GM21717 (cell line): ENCODE measurements around the gene SIPA1L3.

Experiments used
- ATAC-seq: cut with Tn5 transposase; IDR thresholded peaks from one replicate; pipeline ENCODE4 v1.9.1; 2021; ENCODE audit warnings: mild to moderate bottlenecking, moderate library complexity; ENCODE audit not compliant: unreplicated experiment

SIPA1L3 gene

GRCh38 chr19:38034492-38034860, 127.5 kb downstream of the SIPA1L3 start:
- ATAC-seq: no peak

- ATAC-seq: no peak
Observed at GRCh38 chr19:38035515-38036495, 128.8 kb downstream of the SIPA1L3 start.

GRCh38 chr19:38036707-38037611, 130.0 kb downstream of the SIPA1L3 start:
- no peak for ATAC-seq

DNA sequence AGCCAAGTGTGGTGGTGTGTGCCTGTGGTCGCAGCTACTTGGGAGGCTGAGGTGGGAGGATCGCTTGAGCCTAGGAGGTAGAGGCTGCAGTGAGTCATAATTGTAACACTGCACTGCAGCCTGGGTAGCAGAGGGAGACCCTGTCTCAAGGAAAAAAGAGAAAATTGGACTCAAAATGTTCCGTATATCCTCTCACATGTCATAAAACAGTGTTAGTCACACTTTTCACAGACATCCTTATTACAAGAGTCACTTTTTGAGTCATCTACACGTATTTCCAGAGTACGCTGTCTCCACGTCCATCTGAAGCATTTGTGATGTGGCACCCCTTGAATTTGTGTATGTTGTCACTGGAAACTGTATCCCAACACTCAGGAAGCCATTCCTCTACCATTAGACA, 133.0 kb downstream of the SIPA1L3 start:
- no peak for ATAC-seq

GRCh38 chr19:38042132-38042531, 135.1 kb downstream of the SIPA1L3 start:
- ATAC-seq: no peak

- no peak for ATAC-seq
Observed at GRCh38 chr19:38043649-38044144, 136.7 kb downstream of the SIPA1L3 start.

- no peak for ATAC-seq
Observed at GRCh38 chr19:38044267-38045111, 137.5 kb downstream of the SIPA1L3 start.

- no peak for ATAC-seq
Observed at GRCh38 chr19:38045554-38046253, 138.7 kb downstream of the SIPA1L3 start.

GRCh38 chr19:38046254-38047048, 139.4 kb downstream of the SIPA1L3 start:
- no peak for ATAC-seq

DNA sequence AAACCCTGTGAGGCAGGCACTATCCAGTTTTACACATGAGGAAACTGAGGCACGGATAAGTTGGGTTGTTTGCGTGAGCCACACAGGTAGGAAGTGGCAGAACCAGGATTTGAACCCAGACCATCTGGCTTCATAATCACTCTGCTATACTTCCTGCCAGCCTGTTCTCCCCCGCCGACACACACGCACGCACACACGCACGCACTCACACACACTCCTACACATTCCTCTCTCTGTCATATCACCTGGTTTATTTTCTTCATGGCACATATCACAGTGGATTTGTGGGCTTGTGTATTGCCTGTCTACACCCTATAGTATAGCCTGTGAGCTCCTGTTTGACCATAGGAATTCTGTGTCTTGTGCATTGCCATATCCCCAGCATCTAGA, 140.0 kb downstream of the SIPA1L3 start:
- ATAC-seq: no peak

DNA sequence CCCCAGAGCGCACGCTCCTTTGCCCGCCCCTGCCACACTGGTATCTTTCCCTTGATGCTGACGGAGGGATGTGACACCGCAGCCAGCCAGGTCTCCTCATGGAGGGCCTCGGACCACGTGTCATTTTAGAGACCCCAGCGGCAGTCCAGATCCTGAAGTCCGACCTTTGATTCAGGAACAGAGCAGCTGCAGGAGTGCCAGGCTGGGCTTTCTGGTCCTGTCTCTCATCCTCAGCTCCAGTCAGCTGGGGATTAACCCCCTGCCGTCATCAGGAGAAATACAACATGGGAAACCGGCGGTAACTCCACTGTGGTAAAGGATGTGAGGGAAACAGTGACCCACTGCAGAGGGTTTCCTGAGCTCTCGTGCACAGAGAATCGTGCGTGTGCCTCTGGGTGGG, 140.6 kb downstream of the SIPA1L3 start:
- ATAC-seq: no peak

DNA sequence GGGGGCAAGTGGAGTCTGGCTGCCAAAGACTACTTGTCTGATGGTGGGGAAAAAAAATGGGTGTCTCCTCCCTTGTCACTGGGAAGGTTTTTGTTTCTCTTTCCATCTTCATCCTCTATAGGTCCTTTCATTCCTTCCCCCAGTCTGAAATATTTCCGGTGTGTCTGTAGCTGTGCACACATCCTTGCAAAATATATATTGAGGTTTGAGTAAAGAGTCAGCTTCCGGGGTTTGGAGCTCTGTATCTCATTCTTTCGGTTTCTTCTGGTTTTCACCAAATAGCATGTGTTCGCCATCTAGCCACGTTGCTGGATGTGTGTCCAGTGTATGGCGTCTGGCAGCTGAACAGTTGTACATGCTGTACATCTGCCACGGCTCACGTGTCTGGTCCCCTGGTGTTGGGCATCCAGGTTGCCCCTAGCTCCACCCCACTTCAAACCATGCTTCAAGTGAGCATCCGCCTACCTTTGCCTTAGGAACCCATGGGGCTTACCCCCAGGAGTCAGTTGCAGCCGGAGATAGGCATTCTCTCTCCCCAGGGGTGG, 142.2 kb downstream of the SIPA1L3 start:
- ATAC-seq: peak; percentile 48

DNA sequence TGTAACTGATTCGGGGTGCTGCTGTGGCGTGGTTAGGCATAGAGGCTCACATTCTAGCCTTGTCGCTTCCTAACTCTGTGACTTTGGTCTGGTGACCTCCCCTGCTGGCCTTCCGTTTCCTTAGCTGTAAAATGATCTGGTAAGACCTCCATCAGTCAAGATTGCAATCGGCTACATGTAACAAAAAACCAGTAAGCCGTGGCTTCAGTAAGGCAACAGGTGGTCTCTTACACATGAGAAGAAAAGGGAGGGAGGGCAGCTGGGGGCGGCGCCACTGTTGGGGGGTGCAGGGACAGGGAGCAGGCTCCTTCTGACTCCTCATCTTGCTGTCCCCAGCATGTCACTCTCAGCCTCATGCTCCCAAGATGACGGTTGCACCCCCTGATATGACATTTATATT, 148.0 kb downstream of the SIPA1L3 start:
- ATAC-seq: no peak

GRCh38 chr19:38055655-38056521, 148.9 kb downstream of the SIPA1L3 start:
- ATAC-seq: no peak

GRCh38 chr19:38056646-38057045, 149.6 kb downstream of the SIPA1L3 start:
- no peak for ATAC-seq

DNA sequence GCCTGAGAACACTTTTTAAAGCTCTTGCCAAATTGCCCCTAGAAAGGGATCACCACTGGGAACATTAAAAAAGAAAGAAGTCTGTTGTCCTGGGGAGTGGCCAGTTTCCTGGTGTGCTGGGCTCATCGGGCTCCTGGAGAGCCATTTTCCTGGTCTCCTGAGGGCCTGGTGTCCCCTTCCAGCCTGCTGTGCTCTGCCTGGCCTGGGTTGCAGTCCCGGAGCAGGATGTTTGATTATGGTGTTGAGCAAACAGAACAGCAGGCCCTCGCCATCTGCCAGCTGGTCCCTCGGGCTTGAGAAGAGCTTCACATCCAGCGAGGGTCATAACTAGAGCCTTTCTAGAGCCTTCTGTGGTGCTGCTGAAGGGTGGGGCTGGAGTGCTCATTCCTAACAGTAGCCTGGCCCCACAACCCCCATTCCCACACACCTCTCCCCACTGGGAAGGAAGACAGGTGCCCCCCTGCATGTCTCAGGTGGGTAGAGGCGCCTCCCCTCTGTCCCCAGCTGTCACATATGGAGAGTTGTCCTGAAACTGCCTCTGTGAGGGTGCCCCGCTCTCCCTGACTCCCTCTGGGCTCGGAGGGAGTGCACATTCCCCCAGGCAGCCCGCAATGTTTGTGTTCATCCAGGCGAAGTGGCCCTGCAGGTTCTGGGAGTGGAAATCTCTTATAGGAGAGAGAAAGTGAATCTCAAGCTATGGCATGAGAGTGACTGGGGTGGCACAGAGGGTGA, 151.1 kb downstream of the SIPA1L3 start:
- ATAC-seq: no peak

GRCh38 chr19:38059897-38060296, 152.9 kb downstream of the SIPA1L3 start:
- ATAC-seq: no peak
